HFFc6 (cell line): ENCODE measurements around the gene CACNA2D1. TPM values are rescaled to one million over a fixed set of nuclear protein-coding genes. Genes with fewer than 3 reads are reported as not detected.

ENCODE experiments used
- DNase-seq: peaks from one replicate; pipeline ENCODE4 v3.0.0-alpha.2; 2018
- H3K27ac Mint-ChIP-seq: 2 replicates; pipeline ENCODE4 v1.8.0; 2020; ENCODE audit warnings: mild to moderate bottlenecking, mixed read lengths
- H3K27me3 Mint-ChIP-seq: 2 replicates; pipeline ENCODE4 v1.8.0; 2021; ENCODE audit warnings: mild to moderate bottlenecking, moderate library complexity, mixed read lengths; ENCODE audit not compliant: insufficient read depth
- H3K36me3 Mint-ChIP-seq: 2 replicates; pipeline ENCODE4 v1.8.0; 2021; ENCODE audit warnings: low read depth, mixed read lengths
- H3K4me1 Mint-ChIP-seq: 2 replicates; pipeline ENCODE4 v1.8.0; 2020; ENCODE audit warnings: low read depth, mixed read lengths
- H3K4me3 Mint-ChIP-seq: 2 replicates; pipeline ENCODE4 v1.8.0; 2020; ENCODE audit warnings: mild to moderate bottlenecking, moderate library complexity, mixed read lengths
- H3K9me3 Mint-ChIP-seq: 2 replicates; pipeline ENCODE4 v1.8.0; 2020; ENCODE audit warnings: mild to moderate bottlenecking, mixed read lengths
- total RNA-seq, 6 experiments: library from RNA; stranded (reverse); fragmentation: NEBNext Ultra II Directional; extraction: Animal tissue kit (Norgen Biotek cat#: 25700); gene quantifications; 2 replicates in 1 of 6; 3 replicates in 5 of 6; pipeline ENCODE4 v1.2.3, GENCODE V29; 2021
- TF ChIP-seq, protein P1 (sequence below): fragments of 200-600 bp; sonication (generic); IDR thresholded peaks from 2 replicates; pipeline ENCODE4 v1.5.0; 2021; ENCODE audit warnings: antibody characterized with exemption, mild to moderate bottlenecking

CACNA2D1 gene
- total RNA-seq, 6 experiments from 2014 or later = 34.9 to 43.6 (median 36.8) TPM

DNA sequence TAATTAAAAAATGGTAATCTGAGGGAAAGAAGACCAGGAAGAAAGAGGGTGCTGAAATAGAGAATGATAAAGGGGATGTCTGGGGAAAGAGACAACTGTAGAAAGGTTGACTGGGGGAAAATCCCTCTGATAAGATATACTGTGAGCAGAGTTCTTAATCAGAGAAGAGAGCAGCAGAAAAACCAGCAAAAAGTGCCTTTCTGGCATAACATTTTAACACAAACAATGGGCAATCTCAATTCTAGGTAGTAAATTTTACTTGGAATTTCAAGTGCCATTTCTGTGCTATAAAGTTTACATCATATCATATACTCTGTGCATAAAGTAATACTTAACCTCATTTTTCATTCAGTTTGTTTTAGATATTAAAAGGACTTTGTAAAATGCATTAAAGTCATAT, 421.9 kb downstream of the CACNA2D1 start:
- no peaks in the 10 kb centered on the region for H3K36me3 Mint-ChIP-seq
- H3K9me3 Mint-ChIP-seq = no peaks in the 10 kb centered on the region
- DNase-seq = no peak
- H3K4me3 Mint-ChIP-seq = no peak overlapping the region
- H3K4me1 Mint-ChIP-seq = peaks cover 17% of the 10 kb centered on the region
- TF ChIP-seq, protein P1, sequence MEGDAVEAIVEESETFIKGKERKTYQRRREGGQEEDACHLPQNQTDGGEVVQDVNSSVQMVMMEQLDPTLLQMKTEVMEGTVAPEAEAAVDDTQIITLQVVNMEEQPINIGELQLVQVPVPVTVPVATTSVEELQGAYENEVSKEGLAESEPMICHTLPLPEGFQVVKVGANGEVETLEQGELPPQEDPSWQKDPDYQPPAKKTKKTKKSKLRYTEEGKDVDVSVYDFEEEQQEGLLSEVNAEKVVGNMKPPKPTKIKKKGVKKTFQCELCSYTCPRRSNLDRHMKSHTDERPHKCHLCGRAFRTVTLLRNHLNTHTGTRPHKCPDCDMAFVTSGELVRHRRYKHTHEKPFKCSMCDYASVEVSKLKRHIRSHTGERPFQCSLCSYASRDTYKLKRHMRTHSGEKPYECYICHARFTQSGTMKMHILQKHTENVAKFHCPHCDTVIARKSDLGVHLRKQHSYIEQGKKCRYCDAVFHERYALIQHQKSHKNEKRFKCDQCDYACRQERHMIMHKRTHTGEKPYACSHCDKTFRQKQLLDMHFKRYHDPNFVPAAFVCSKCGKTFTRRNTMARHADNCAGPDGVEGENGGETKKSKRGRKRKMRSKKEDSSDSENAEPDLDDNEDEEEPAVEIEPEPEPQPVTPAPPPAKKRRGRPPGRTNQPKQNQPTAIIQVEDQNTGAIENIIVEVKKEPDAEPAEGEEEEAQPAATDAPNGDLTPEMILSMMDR = no peak
- H3K27ac Mint-ChIP-seq = no peak overlapping the region
- H3K27me3 Mint-ChIP-seq = no peaks in the 10 kb centered on the region

DNA sequence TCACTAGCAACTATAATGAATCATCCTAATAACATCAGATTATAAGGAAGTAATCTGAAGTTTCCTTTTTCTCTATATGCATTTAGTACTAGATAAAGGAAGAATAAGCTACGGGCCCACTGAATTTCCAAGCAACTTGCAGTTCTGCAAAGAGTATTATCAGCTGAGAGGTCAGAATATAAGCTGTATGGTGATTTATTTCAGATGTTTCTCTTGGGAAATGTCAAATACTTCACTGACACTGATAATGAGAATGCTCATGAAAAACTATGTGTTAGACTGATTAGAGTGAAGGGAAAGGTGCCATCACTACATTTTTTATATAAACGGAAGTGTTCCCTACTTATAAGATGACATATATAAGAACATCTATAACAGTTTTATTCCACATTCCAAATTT, 422.5 kb downstream of the CACNA2D1 start:
- Mint-ChIP-seq H3K27ac (no peak overlapping the region), H3K9me3 (no peaks in the 10 kb centered on the region), H3K27me3 (no peaks in the 10 kb centered on the region), H3K4me3 (no peak overlapping the region), H3K4me1 (peaks cover 19% of the 10 kb centered on the region), H3K36me3 (no peaks in the 10 kb centered on the region)
- DNase-seq = no peak
- TF ChIP-seq, protein P1 = no peak

DNA sequence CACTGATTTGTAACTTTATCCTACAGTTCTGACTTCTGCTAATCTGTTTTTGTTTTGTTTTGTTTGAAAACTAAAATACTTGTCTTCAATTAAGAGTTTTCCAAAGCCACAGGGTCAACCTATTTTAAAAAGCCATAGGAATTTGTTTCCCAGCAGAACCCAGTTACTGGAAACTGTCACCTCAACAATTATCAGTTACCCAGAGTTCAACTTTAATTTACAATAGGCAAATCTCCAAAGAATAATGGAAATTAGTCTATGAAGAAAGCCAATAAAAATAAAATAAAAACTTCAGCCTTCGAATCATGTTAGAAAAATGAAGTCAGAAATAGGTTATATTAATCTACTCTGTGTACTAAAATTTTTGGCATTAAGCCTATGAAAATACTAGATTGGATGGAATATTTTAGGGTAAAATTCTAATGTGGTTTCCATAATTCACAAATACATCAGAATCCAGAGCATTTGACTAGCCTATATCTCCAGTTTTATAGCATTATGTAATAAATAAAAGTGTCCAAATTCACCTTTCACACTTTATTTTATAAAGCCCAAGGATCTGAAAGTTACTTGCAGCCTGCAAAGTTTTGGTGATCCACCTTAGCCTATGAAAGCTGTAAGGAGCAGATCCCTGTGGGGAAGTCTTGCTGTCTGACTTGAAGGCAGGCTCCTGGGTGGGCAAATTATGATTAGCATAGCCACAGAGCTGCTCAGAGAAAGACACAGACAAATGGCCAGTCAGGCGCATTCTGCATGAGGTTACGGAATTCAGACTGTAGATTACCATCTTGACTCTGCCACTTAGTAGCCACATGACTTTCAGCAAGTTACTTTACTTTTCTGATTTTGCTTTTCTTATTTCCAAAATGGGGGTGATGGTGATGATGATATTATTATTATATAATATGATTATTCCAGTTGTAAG, 423.8 kb downstream of the CACNA2D1 start:
- Mint-ChIP-seq H3K27ac (no peak overlapping the region), H3K27me3 (no peaks in the 10 kb centered on the region), H3K4me1 (peaks cover 26% of the 10 kb centered on the region), H3K4me3 (no peak overlapping the region), H3K36me3 (no peaks in the 10 kb centered on the region), H3K9me3 (no peaks in the 10 kb centered on the region)
- DNase-seq = no peak
- TF ChIP-seq, protein P1 = no peak

DNA sequence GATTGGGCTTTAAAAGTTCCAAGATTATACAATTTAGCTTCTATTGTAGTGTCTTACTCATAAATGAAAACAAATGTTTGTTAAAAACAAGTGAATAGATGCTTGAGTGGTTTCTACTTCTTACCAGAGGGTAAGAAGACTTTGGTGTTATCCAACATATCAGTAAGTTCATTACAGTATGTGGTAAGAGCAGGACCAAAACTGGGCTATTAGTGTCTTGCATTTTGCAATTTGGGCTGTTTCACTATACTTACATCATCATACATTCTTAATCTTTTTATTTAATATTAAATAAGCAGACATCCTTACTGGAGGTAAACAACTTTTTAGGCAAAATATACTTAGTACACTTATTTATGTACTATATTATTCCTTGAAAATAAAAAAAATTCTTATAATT, 425.4 kb downstream of the CACNA2D1 start:
- no peak for DNase-seq
- Mint-ChIP-seq H3K27me3 (no peaks in the 10 kb centered on the region; the same call in 1 of the 2 replicates), H3K27ac (no peak overlapping the region), H3K36me3 (no peaks in the 10 kb centered on the region), H3K4me1 (peaks cover 32% of the 10 kb centered on the region), H3K9me3 (no peaks in the 10 kb centered on the region), H3K4me3 (no peak overlapping the region)
- TF ChIP-seq, protein P1 = no peak

DNA sequence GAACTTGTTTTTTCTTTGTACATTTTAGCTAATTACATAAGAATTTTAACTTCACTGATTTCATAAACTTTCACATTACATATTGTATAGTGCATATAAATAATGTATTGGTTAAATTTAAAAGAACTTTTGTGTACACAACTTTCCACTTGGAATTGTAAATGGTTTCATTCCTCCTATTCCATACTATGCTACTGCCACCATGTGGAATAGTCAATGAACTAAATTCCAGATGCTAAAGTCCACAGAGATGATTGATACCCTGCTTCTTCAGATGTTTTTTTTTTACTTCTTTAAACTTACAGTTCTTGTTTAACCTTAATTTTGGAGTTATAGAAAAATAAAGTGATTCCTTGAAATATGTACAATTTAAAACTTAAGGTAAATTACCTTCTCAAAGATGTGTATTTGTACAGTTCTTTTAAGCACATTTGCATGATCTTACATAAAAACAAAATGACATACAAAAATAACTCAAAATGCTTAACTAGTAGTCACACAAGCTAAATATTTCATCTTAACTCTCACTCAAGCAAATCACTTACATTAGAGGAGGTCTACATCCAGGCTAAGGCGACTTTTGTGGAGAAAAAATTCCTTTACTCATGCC, 426.1 kb downstream of the CACNA2D1 start:
- Mint-ChIP-seq H3K4me1 (peaks cover 32% of the 10 kb centered on the region), H3K36me3 (no peaks in the 10 kb centered on the region), H3K27me3 (no peaks in the 10 kb centered on the region; the same call in 1 of the 2 replicates), H3K27ac (peak overlapping the region; percentile 60; the same call in 1 of the 2 replicates), H3K9me3 (no peaks in the 10 kb centered on the region), H3K4me3 (no peak overlapping the region)
- peak; percentile 39 for DNase-seq
- TF ChIP-seq, protein P1 = peak; percentile 84
